ENCODE data around the gene CAMTA1. TPM values are rescaled to one million over a fixed set of nuclear protein-coding genes. Genes with fewer than 3 reads are reported as not detected.

Gene CAMTA1
- total RNA-seq, 1 experiment from 2014 or later = 69.5 TPM

DNA sequence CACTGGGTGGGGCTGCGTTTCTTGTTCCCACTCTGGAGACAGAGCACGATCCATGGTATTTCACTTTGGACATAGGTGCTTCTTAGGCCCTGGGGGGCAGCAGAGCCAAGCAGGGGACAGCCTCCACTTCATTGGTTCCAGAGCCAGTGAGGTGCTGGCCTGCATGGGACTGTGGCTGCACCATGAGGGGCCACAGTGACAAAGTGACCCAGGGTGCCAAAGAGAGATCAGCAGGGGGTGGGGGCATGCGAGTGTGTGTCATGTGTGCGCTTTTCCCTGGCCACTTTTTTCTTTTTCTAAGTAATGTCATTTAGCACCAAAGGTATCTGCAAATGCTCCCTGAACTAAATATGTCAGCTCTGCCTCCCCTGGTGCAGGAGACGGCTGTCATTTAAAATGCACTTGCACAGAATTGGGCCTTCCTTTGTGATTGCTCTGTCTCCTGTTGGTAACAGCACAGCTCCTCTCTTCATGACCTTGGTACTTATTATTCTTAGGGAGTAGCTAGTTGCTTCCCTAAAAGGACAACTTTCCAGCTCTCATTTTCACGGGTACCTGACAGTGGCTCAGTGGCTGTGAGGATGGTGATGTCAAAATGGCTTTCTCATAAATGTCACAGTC is 910.4 kb downstream of the CAMTA1 start:
- H3K4me2 ChIP-seq (ENCODE audit: low read length) = no peak overlapping the region
- no peak for ATAC-seq
- no peak overlapping the region for H3K9ac ChIP-seq (ENCODE audit: low read length)
- no peaks in the 10 kb centered on the region for H3K4me1 ChIP-seq (ENCODE audit: control insufficient read depth in 1 of 2, insufficient read depth in 2 of 2, low read length in 2 of 2)
- H3K79me2 ChIP-seq (ENCODE audit: insufficient read depth, low read length) = no peaks in the 10 kb centered on the region
- TF ChIP-seq SP1 (IDR thresholded peaks at IDR 0.05; ENCODE audit: low read depth) (no peak), EGR1 (IDR thresholded peaks at IDR 0.05; ENCODE audit: low read depth) (no peak), EZH2phosphoT487 (IDR thresholded peaks at IDR 0.05; ENCODE audit: borderline replicate concordance) (no peak), ZNF274 (IDR thresholded peaks at IDR 0.05; ENCODE audit: low read depth, low read length) (no peak), SRF (IDR thresholded peaks at IDR 0.05; ENCODE audit: low read depth) (no peak), POLR2A (IDR thresholded peaks at IDR 0.05; ENCODE audit: borderline replicate concordance, extremely low read depth, insufficient read depth, insufficient read length) (no peak), EZH2 (IDR thresholded peaks at IDR 0.05) (no peak), MAX (IDR thresholded peaks at IDR 0.05) (no peak), SIN3A (IDR thresholded peaks at IDR 0.05; ENCODE audit: low read depth) (no peak), JUND (IDR thresholded peaks at IDR 0.05) (no peak), ZFX (IDR thresholded peaks at IDR 0.05) (no peak), TCF7L2 (IDR thresholded peaks at IDR 0.05; ENCODE audit: borderline replicate concordance, extremely low read depth, insufficient read depth, insufficient read length) (no peak), REST (IDR thresholded peaks at IDR 0.05; ENCODE audit: low read depth) (no peak), POLR2AphosphoS5 (IDR thresholded peaks at IDR 0.05; ENCODE audit: low read depth, low read length) (no peak)
- TF ChIP-seq, protein P1, sequence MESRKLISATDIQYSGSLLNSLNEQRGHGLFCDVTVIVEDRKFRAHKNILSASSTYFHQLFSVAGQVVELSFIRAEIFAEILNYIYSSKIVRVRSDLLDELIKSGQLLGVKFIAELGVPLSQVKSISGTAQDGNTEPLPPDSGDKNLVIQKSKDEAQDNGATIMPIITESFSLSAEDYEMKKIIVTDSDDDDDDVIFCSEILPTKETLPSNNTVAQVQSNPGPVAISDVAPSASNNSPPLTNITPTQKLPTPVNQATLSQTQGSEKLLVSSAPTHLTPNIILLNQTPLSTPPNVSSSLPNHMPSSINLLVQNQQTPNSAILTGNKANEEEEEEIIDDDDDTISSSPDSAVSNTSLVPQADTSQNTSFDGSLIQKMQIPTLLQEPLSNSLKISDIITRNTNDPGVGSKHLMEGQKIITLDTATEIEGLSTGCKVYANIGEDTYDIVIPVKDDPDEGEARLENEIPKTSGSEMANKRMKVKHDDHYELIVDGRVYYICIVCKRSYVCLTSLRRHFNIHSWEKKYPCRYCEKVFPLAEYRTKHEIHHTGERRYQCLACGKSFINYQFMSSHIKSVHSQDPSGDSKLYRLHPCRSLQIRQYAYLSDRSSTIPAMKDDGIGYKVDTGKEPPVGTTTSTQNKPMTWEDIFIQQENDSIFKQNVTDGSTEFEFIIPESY (IDR thresholded peaks at IDR 0.05; ENCODE audit: extremely low read depth, insufficient replicate concordance, low read length) = no peak
- TF ChIP-seq, protein P2, sequence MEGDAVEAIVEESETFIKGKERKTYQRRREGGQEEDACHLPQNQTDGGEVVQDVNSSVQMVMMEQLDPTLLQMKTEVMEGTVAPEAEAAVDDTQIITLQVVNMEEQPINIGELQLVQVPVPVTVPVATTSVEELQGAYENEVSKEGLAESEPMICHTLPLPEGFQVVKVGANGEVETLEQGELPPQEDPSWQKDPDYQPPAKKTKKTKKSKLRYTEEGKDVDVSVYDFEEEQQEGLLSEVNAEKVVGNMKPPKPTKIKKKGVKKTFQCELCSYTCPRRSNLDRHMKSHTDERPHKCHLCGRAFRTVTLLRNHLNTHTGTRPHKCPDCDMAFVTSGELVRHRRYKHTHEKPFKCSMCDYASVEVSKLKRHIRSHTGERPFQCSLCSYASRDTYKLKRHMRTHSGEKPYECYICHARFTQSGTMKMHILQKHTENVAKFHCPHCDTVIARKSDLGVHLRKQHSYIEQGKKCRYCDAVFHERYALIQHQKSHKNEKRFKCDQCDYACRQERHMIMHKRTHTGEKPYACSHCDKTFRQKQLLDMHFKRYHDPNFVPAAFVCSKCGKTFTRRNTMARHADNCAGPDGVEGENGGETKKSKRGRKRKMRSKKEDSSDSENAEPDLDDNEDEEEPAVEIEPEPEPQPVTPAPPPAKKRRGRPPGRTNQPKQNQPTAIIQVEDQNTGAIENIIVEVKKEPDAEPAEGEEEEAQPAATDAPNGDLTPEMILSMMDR (IDR thresholded peaks at IDR 0.05 in 2 of 3, conservative IDR thresholded peaks at IDR 0.05 in 1 of 3; ENCODE audit: borderline replicate concordance in 1 of 3, insufficient read depth in 1 of 3, low read depth in 2 of 3, low read length in 2 of 3) = no peak
- TF ChIP-seq, protein P3, sequence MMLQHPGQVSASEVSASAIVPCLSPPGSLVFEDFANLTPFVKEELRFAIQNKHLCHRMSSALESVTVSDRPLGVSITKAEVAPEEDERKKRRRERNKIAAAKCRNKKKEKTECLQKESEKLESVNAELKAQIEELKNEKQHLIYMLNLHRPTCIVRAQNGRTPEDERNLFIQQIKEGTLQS (IDR thresholded peaks at IDR 0.05) = no peak
- ChIA-PET POLR2A (interaction anchor here (1.4 kb wide), 1 partner anchor 9 kb away, joined by 4 read pairs; no protein-coding TSS in a partner anchor), RAD21 (ENCODE audit: low non-redundant PET in 1 of 2, low total read pairs in 2 of 2, uncharacterized antibody in 2 of 2, unreplicated experiment in 2 of 2) (no interaction called here), CTCF (no interaction called here)
- intact Hi-C loops (cut with micrococcal nuclease) = no loop called here
- no peak overlapping the region for H2AFZ ChIP-seq (ENCODE audit: low read depth, low read length, poor library complexity, severe bottlenecking)
- peaks cover 0 to 7% of the 10 kb centered on the region in 2 experiments; a peak in 1 of 4 replicates for H3K9me3 ChIP-seq (ENCODE audit: control insufficient read depth in 1 of 2, insufficient read depth in 1 of 2, low read depth in 1 of 2, low read length in 2 of 2)
- no peaks in the 10 kb centered on the region for H4K20me1 ChIP-seq (ENCODE audit: insufficient read depth)
- BruUV-seq (replicated peaks) = no TSS peak
- DNase-seq (ENCODE audit: low read depth, low spot score) = no peak
- no peaks in the 10 kb centered on the region for H3K9me2 ChIP-seq (ENCODE audit: insufficient read depth)
- H3K27me3 ChIP-seq (ENCODE audit: insufficient read depth, low read length) = no peaks in the 10 kb centered on the region
- no peak overlapping the region for H3K4me3 ChIP-seq (replicated peaks in 1 of 2; ENCODE audit: low read depth in 1 of 2, low read length in 2 of 2)
- H3K36me3 ChIP-seq (ENCODE audit: control insufficient read depth in 1 of 2, insufficient read depth in 2 of 2, low read length in 2 of 2) = no peaks in the 10 kb centered on the region
- no peak overlapping the region for H3K27ac ChIP-seq (ENCODE audit: low read depth, low read length)

Data from HCT116 (cell line).